Measurements from ENCODE around the gene CFAP73.
"Not testable (repeated sequence)": the region's sequence is repeated elsewhere in the genome, so short reads cannot be mapped to it uniquely, and the experiment has no call there.

CFAP73 gene
- 0.41 to 0.48 reads per million in 2 donors for total RNA-seq

- no peak for DNase-seq
Measured at GRCh38 chr12:113149361-113150150, at the start of gene CFAP73. CFAP73 (plus strand) TSS chr12:113149724; CDS start chr12:113149858, 134 bp downstream.

DNA sequence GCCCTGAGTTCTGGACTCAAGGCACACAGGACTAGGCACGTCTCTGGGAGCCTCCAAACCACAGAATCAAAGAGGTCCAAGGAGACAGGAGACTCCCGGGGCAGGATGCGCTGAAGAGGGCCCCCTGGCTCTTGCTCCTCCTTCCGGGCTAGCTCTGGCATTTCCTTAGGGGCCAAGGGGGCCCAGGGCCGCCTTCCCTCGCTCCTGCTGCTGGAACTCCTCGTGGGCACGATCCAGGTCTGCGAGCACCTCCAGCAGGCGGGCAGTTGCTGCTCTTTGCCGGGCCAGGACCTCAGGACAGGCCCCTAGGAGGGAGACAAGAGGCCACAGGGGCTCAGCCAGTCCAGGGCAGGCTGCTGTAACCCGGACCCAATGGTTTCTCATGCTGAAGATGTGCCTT lies 49.8 kb upstream of the CFAP73 start:
- DNase-seq, result no peak

DNA sequence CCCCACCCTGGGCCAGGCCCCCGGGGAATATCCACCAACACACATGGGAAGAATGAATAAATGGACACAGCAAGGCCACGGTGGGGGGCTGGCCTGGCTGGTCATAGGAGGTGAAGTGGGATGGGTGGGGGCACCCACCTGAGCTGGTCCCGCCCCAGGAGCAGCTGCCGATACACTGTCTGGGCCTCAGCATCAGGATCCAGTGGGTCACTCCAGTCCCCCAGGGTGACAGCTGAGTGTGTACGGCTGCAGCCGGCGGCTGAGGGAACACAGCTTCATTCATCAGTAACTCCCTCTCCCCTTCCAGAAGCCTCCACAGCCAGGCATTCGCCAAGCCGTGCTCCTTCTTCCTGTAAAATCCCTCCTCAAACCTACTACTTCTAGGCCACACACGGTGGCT lies 47.8 kb upstream of the CFAP73 start:
- no peak for DNase-seq

DNA sequence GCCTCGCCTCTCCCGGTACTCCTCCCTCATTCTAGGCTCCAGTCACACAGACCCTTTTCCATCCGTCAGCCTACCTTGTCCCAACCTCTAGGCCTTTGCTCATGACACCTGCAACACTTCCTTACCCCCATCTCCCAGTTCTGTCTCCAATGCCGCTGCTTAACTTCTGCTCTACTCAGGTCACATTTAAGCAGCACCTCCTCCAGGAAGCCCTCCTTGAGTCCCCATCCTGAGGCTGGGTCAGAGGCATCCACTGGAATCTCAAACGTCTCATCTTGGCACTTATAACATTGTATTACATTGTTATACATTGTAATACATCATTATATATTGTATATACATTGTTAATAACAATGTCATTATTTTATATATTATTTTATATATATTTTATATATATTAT lies 46.7 kb upstream of the CFAP73 start:
- DNase-seq, result no peak

DNA sequence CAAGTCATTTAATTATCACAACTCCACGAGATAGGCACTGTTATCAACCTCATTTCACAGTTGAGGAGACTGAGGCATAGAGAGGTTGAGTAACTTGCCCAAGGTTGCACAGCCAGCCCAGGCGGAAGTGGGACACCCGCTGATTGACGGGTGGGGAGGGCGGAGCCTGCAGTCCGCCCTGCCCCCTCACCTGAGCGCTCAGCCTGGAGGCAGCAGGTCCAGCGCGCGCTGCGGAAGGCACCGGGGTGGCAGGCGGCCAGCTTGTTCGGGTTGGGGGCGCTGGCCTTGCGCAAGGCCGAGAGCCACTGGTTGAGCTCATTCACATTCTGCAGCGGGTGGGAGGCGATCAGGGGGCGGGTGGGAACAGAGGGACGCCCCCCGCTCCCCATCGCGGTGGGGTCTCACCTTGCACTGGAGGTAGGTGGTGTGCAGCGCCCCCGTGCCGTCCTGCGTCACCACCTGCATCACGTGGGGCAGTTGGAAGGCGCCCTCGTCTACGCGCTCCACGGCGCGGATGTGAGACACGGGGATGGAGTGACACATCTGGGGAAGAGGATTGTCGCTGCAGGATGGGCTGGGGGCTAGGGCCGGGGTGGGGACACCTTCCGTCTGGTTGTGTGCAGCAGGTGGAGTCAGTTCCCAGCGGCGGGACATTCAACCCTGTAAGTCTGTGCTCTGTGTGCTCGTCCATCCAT lies 45.6 kb upstream of the CFAP73 start:
- peak; percentile 35 for DNase-seq

DNA sequence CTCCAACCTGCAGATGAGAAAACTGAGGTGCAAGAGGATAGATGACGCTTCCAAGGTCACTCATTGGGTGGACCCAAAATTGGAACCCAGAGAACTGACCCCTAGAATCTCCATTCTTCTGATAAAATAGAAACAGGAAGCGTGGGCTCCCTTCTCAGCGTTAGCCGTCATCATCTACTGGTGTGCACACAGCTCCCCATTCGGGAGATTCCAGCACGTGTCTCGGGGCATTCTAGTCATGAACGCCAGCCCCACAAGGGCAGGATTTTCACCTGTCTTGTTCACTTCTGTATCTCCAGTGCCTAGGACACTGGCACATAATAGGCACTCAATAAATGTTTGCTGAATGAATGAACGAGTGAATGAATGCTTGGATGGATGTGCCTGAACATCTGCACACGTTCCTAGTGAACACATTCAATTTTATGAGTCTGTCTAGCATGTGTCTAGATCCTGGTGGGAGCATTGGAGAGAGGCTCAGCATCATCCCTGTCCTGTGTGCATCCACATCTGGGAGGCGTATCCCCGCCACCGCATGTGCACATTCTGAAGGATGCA lies 44.5 kb upstream of the CFAP73 start:
- no peak for DNase-seq

GRCh38 chr12:113105606-113106271 lies 43.8 kb upstream of the CFAP73 start:
- DNase-seq, result no peak

DNA sequence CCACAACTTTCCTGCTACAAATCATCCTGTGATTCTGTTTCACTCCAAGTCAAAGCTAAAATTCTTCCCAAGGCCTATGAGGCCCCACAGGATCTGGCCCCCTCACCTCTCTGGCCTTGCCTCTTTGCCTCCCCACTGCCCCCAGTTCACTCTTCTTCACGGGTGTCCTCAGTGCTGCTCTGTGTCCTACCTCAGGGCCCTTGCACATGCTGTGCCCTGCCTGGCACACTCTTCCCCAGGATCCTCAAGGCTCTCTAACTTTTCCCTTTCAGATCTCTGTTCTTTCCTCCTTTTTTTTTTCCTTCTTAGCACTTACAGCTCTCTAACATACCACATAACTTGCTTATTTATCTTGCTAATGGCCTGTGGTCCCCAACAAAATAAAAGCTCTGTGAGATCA lies 43.2 kb upstream of the CFAP73 start:
- DNase-seq, result no peak

DNA sequence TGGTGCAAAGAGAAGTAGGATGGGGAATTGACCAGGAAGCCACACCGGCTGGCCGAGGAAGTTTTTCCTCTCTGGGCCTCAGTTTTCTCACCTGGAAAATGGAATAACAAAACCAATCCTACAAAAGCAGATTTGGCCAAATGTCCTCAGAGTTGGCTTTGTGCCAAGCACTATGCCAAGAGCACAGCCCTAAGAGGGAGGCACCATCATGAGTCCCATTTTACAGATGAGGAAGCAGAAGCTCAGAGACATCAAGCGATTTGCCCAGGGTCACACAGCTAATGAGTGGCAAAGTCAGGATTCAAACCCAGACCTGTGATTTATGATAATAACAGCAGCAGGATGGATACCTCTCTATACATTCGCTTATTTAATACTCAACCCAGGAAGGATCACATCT lies 41.2 kb upstream of the CFAP73 start:
- no peak for DNase-seq

DNA sequence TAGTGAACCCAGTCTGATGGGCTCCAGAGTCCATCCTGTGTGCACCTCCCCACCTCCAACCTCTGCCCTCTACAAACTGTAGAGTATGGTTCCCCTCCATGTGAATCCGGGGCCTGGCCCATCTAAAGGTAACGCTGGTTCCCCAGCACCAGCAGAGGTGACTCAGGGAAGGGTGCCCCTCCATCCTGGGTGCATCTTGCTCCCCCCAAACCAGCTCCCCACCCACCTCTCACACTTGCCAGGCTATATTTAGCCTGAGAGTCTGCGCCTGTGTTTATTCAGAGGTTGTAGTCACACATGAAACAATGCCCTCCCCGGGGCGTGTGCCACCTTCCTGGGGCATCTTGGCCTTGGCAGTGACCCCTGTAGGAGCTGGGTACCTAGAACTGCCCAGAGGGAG lies 40.2 kb upstream of the CFAP73 start:
- no peak for DNase-seq

GRCh38 chr12:113109872-113110599 lies 39.5 kb upstream of the CFAP73 start:
- DNase-seq, result no peak

- no peak for DNase-seq
Measured at GRCh38 chr12:113111247-113111646, 38.3 kb upstream of the CFAP73 start.

DNA sequence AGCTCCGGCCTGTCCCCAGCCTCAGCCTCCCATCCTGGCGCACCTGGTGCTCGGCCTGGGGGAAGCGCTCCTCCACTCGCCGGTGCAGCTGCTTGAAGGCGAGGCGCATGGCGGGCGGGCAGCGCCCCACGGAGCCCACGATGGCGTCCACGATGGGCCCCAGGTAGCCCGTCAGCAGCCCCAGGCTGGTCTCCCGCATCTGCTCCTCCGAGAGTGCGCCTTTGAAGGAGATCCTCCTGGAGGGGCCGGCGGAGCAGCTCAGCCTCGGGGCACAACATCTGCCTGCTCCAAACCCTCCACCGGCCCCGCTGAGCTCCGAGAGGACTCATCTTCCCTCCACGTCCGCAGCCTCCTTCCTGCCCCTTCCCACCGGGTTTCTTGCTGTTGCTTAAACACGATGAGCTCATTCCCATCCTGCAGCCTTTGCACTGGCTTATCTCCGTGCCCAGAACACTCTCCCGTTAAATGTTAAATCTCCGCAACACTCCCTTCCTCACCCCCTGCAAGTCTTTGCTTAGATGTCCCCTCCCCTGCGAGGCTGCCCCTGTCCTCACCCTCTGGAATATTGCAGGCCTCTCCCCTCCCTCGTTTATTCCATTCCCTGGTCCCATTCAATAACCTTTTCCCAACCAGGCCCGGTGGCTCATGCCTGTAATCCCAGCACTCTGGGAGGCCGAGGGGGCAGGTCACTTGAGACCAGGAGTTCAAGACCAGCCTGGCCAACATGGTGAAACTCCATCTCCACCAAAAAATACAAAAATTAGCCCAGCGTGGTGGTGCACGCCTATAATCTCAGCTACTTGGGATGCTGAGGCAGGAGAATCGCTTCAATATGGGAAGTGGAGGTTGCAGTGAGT lies 37.3 kb upstream of the CFAP73 start:
- DNase-seq, result no peak

DNA sequence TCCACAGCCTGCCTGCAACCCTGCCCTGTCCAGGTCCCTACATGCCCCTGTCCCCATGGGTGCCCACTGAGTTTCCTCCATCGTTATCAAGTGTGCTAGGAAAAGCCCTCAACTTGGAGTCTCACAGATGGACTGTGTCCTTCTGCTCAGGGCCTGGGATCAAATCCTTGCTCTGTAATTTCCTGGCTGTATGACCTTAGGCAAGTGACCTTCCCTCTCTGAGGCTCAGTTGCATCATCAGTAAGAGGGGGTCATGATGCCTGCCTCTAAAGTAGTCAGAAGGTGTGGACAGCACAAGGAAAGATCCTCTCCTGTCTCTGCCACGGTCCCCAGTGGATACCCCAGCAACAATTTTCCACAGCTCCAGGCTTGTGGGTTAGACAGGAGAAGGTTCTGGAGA lies 36.1 kb upstream of the CFAP73 start:
- no peak for DNase-seq

GRCh38 chr12:113114447-113115178 lies 34.9 kb upstream of the CFAP73 start:
- DNase-seq, result no peak

DNA sequence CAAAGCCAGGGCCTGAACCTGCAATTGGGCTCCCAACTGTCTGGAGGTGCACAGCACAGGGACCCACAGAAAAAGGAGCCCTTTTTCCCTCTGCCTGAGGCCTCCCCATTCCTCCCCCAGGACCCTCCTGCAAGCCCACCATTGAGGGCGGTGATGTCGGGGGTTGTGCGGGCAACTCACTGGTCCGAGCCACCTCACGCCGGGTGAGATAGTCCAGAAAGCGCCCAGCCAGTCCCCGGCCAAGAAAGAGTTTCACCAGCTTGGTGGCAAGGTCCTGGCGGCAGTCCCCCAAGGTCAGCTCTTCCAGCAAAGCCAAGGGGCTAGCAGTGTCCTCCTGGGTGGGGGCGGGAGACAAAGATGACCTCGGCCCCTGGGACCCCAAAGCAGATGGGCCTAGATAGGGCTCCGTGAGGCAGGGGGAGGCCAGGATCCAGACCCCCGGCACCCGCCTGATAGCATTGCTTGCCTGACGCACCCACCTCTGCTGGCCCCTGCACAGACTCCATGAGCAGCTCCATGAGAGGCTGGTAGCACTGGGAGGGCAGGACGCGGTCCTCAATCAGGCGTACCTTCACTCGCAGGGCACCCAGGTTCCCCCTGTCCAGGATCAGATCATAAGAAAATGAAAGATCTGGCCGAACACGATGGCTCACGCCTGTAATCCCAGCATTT lies 33.9 kb upstream of the CFAP73 start:
- DNase-seq, result no peak

- DNase-seq, result no peak
Measured at GRCh38 chr12:113116875-113117274, 32.6 kb upstream of the CFAP73 start.

DNA sequence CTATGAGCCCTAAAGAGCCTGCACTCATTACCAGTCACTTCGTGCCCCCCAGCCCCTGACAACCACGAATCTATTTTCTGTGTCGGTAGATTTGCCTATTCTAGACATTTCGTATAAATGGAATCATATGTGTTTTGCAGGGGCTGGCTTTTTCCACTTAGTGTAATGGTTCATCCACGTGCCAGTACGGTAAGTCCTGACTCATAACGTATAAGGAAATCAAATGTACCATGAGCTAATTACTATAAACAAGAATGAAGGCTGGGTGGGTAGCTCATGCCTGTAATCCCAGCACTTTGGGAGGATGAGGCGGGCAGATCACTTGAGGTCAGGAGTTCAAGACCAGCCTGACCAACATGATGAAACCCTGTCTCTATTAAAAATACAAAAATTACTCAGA lies 31.8 kb upstream of the CFAP73 start:
- DNase-seq, result not testable (repeated sequence)

DNA sequence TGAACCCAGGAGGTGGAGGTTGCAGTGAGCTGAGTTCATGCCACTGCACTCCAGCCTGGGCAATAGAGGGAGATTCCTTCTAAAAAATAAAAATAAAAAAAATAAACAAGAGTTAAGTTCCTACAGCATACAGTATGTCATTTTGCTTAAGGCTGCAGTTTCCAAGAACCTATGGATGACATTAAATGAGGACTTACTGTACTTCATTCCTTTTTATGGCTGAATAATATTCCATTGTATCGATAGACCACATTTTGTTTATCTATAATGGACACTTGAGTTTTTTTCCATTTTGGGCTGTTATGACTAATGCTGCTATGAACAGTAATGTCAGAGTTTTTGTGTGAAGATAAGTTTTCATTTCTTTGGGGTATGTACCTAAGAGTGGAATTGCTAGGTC lies 31.4 kb upstream of the CFAP73 start:
- DNase-seq, result no peak

- DNase-seq, result no peak
Measured at GRCh38 chr12:113119980-113120669, 29.4 kb upstream of the CFAP73 start.
